K562 (cell line): ENCODE results near the gene NT5DC4. TPM values are rescaled to one million over a fixed set of nuclear protein-coding genes. Genes with fewer than 3 reads are reported as not detected.

Experiments used
- ATAC-seq: fragments of 200-7000 bp; cut with Tn5 transposase; 3 replicates; pipeline ENCODE4 v1.9.1; 2020; ENCODE audit warnings: moderate library complexity
- BruUV-seq: library from RNA; stranded (reverse); fragments of 400-500 nt; replicated peaks from 2 replicates; lab custom pipeline; 2021; lab: Mats Ljungman, UMichigan
- CTCF ChIA-PET: fragments of 300-600 bp; formaldehyde crosslinking; extraction: SDS; loops from one replicate; lab custom pipeline; 2021; ENCODE audit warnings: low intra/inter-chr PET ratio; lab: Yijun Ruan, JAX
- POLR2A ChIA-PET: fragments of 300-600, 350-650 bp; sonication (Branson Sonifier 250); formaldehyde crosslinking; extraction: SDS; loops from one replicate; lab custom pipeline; 2021; ENCODE audit warnings: antibody characterized with exemption, inconsistent platforms; lab: Yijun Ruan, JAX
- DNase-seq, 4 experiments: peaks; one replicate each; pipeline versions ENCODE4 v3.0.0 to v3.0.0-alpha.2; 2011 to 2018; ENCODE audit warnings: low spot score in 3 of 4, mixed read lengths in 3 of 4; ENCODE audit errors: extremely low read depth in 1 of 4
- FAIRE-seq: peaks from 2 replicates; lab custom pipeline; 2011; peaks lifted over from hg19 to GRCh38; lab: Jason Lieb, UNC
- H2AFZ ChIP-seq: 2 replicates; pipeline ENCODE4 v1.6.0; 2011; ENCODE audit warnings: low read depth, low read length, control low read depth, inconsistent platforms
- H3K27ac ChIP-seq: fragments of 200-600 bp; 3 replicates; pipeline ENCODE4 v1.8.0; 2011; ENCODE audit warnings: low read depth, mild to moderate bottlenecking, control low read depth, inconsistent platforms, low read length, moderate library complexity, mixed read lengths; ENCODE audit errors: extremely low read depth
- H3K27me3 ChIP-seq, 2 experiments: fragments of 300-600 bp in 1 of 2; 2 replicates in 1 of 2; 3 replicates in 1 of 2; pipeline versions ENCODE4 v1.6.0 to v1.8.0; 2011; ENCODE audit warnings: inconsistent platforms in 2 of 2, low read length in 2 of 2, mild to moderate bottlenecking in 1 of 2, mixed read lengths in 1 of 2, moderate library complexity in 1 of 2; ENCODE audit not compliant: control insufficient read depth in 2 of 2, insufficient read depth in 2 of 2
- H3K36me3 ChIP-seq: fragments of 300-600 bp; 3 replicates; pipeline ENCODE4 v1.8.0; 2011; ENCODE audit warnings: mild to moderate bottlenecking, low read length, inconsistent platforms; ENCODE audit not compliant: control insufficient read depth, insufficient read depth
- H3K4me1 ChIP-seq, 2 experiments: fragments of 200-600 bp in 1 of 2; replicated peaks in 1 of 2; 2 replicates in 1 of 2; 3 replicates in 1 of 2; pipeline versions ENCODE4 v1.5.1 to v1.8.0; 2011; ENCODE audit warnings: inconsistent platforms in 2 of 2, low read length in 2 of 2, mild to moderate bottlenecking in 1 of 2, mixed read lengths in 1 of 2, moderate library complexity in 1 of 2; ENCODE audit not compliant: control insufficient read depth in 2 of 2, insufficient read depth in 2 of 2
- H3K4me2 ChIP-seq: 2 replicates; pipeline ENCODE4 v1.6.1; 2011; ENCODE audit warnings: low read length, control low read depth, inconsistent platforms, mixed read lengths; ENCODE audit not compliant: insufficient read depth
- H3K4me3 ChIP-seq: fragments of 200-600 bp; sonication (generic), shearing (Covaris generic); 2 replicates; pipeline ENCODE4 v1.5.1; 2016; ENCODE audit warnings: control low read depth, inconsistent platforms
- H3K79me2 ChIP-seq: fragments of 200-600 bp; 3 replicates; pipeline ENCODE4 v1.8.0; 2011; ENCODE audit warnings: low read length, inconsistent platforms; ENCODE audit not compliant: control insufficient read depth, insufficient read depth
- H3K9ac ChIP-seq, 2 experiments: 2 replicates each; pipeline versions ENCODE4 v1.6.0 to v1.6.1; 2011; ENCODE audit warnings: low read depth in 2 of 2, low read length in 2 of 2, control low read depth in 1 of 2, inconsistent platforms in 1 of 2, mild to moderate bottlenecking in 1 of 2, mixed read lengths in 1 of 2; ENCODE audit not compliant: insufficient read depth in 1 of 2
- H3K9me1 ChIP-seq: one replicate; pipeline ENCODE4 v1.6.0; 2011; ENCODE audit warnings: inconsistent platforms, mild to moderate bottlenecking, low read length, moderate library complexity; ENCODE audit not compliant: control insufficient read depth, insufficient read depth
- H3K9me3 ChIP-seq: replicated peaks from 2 replicates; pipeline ENCODE4 v1.5.1; 2011; ENCODE audit warnings: low read depth, low read length, inconsistent platforms; ENCODE audit not compliant: control insufficient read depth, insufficient read depth
- H4K20me1 ChIP-seq: replicated peaks from 2 replicates; pipeline ENCODE4 v1.6.1; 2011; ENCODE audit warnings: low read length, inconsistent platforms, mixed read lengths; ENCODE audit not compliant: control insufficient read depth, insufficient read depth
- AFF1 ChIP-seq, 2 experiments: fragments of 450-650 bp; IDR thresholded peaks; 2 replicates each; pipeline ENCODE4 v1.6.1; 2018; ENCODE audit warnings: mild to moderate bottlenecking in 2 of 2, low read depth in 1 of 2; ENCODE audit not compliant: partially characterized antibody in 2 of 2
- ARNT ChIP-seq, 2 experiments: fragments of 450-650 bp; IDR thresholded peaks; 2 replicates each; pipeline ENCODE4 v1.6.1; 2016; ENCODE audit warnings: mild to moderate bottlenecking in 1 of 2
- CEBPG ChIP-seq, 3 experiments: fragments of 200-800 bp in 1 of 3; sonication (Bioruptor generic) in 1 of 3; sonication (generic) in 1 of 3; formaldehyde crosslinking in 1 of 3; IDR thresholded peaks in 2 of 3; conservative IDR thresholded peaks in 1 of 3; 2 replicates each; pipeline versions ENCODE4 v1.6.1 to v1.8.0; 2016 to 2022; ENCODE audit warnings: missing compliant biosample characterization in 2 of 3, missing genetic modification characterization in 2 of 3, mild to moderate bottlenecking in 1 of 3, missing genetic modification reagents in 1 of 3
- FOXA3 ChIP-seq, 2 experiments: fragments of 450-650 bp in 1 of 2; sonication (generic) in 1 of 2; formaldehyde crosslinking; IDR thresholded peaks in 1 of 2; conservative IDR thresholded peaks in 1 of 2; 2 replicates each; pipeline versions ENCODE4 v1.4.0 to v1.8.0; 2020 to 2022; ENCODE audit warnings: mild to moderate bottlenecking in 2 of 2, missing genetic modification reagents in 1 of 2
- MTA1 ChIP-seq: fragments of 450-650 bp; IDR thresholded peaks from 2 replicates; pipeline ENCODE4 v1.6.1; 2017; ENCODE audit warnings: borderline replicate concordance
- NCOA1 ChIP-seq: fragments of 450-650 bp; IDR thresholded peaks from 2 replicates; pipeline ENCODE4 v1.6.1; 2016; ENCODE audit warnings: low read depth
- NR2C2 ChIP-seq, 2 experiments: fragments of 200-800 bp in 1 of 2; sonication (Bioruptor generic) in 1 of 2; sonication (generic) in 1 of 2; formaldehyde crosslinking in 1 of 2; IDR thresholded peaks; 2 replicates each; pipeline versions ENCODE4 v1.6.1 to v1.8.0; 2016 to 2022; ENCODE audit warnings: mild to moderate bottlenecking in 1 of 2, missing compliant biosample characterization in 1 of 2, missing genetic modification characterization in 1 of 2, missing genetic modification reagents in 1 of 2
- RBM34 ChIP-seq: fragments of 200-400 bp; formaldehyde crosslinking; IDR thresholded peaks from 2 replicates; pipeline ENCODE4 v1.6.1; 2018; ENCODE audit warnings: low read length, borderline replicate concordance; ENCODE audit not compliant: insufficient read depth
- RCOR1 ChIP-seq, 2 experiments: IDR thresholded peaks; 2 replicates each; pipeline ENCODE4 v1.6.1; 2012; ENCODE audit warnings: low read depth in 2 of 2, low read length in 2 of 2, borderline replicate concordance in 1 of 2, improper control_type of control experiment in 1 of 2
- TEAD4 ChIP-seq, 2 experiments: sonication (generic) in 1 of 2; formaldehyde crosslinking in 1 of 2; IDR thresholded peaks; 2 replicates each; pipeline versions ENCODE4 v1.6.1 to v1.8.0; 2012 to 2022; ENCODE audit warnings: borderline replicate concordance in 1 of 2, inconsistent platforms in 1 of 2, low read length in 1 of 2, mild to moderate bottlenecking in 1 of 2, missing genetic modification reagents in 1 of 2
- ZEB2 ChIP-seq: fragments of 450-650 bp; IDR thresholded peaks from 2 replicates; pipeline ENCODE4 v1.6.1; 2016
- ZNF408 ChIP-seq: fragments of 250-450 bp; sonication (Bioruptor Pico); IDR thresholded peaks from 2 replicates; pipeline ENCODE4 v1.4.0; 2020; ENCODE audit warnings: low read depth, mild to moderate bottlenecking, moderate library complexity
- WGBS: fragments of 100-300 bp; shearing (Covaris generic); methylation state at CpG from one replicate; pipeline ENCODE4 v1.1.6; 2016; ENCODE audit warnings: low coverage, mixed read lengths; ENCODE audit not compliant: insufficient coverage; ENCODE audit errors: missing lambda C conversion rate; 5-methylcytosine and 5-hydroxymethylcytosine counted together
- in situ Hi-C: fragments of 300-500 bp; cut with MboI; formaldehyde crosslinking; loops from 4 replicates; pipeline ENCODE4 v1.15.0; 2018; ENCODE audit warnings: inconsistent platforms, mixed read lengths
- intact Hi-C: fragments of 100-400 bp; cut with micrococcal nuclease; formaldehyde crosslinking; loops from 2 replicates; pipeline ENCODE4 v1.14.2; 2022
- polyA plus RNA-seq, 8 experiments: library from polyadenylated mRNA; depleted of rRNA in 4 of 8; stranded (reverse) in 5 of 8; unstranded in 3 of 8; fragments of >200 nt; fragmentation: Nextera tagmentation in 2 of 8; fragmentation: Illumina TruSeq in 1 of 8; extraction: Ambion mirVana in 2 of 8; extraction: Trizol in 1 of 8; gene quantifications; 2 replicates each; pipeline versions ENCODE4 v1.2.1 to v1.2.3, GENCODE V29; 2011 to 2014; ENCODE audit warnings: inconsistent platforms in 1 of 8, missing spikeins in 1 of 8
- total RNA-seq, 7 experiments: library from RNA; depleted of rRNA in 6 of 7; stranded (reverse); fragments of >200 nt in 6 of 7; fragmentation: Illumina TruSeq in 2 of 7; extraction: Trizol in 2 of 7; gene quantifications; 2 replicates each; pipeline versions ENCODE4 v1.2.1 to v1.2.3, GENCODE V29; 2011 to 2021; ENCODE audit warnings: low replicate concordance in 1 of 7
- TF ChIP-seq, protein P1 (sequence below): sonication (generic); formaldehyde crosslinking; IDR thresholded peaks from 2 replicates; pipeline ENCODE4 v1.8.1; 2023; ENCODE audit warnings: mild to moderate bottlenecking, missing genetic modification reagents, moderate library complexity

The NT5DC4 gene
- total and polyA plus RNA-seq, 9 of the 15 experiments (the other 6 are each of a cell fraction or from before 2014, with no cell fraction given) = 0.44 to 6.9 (median 2.5) TPM

DNA sequence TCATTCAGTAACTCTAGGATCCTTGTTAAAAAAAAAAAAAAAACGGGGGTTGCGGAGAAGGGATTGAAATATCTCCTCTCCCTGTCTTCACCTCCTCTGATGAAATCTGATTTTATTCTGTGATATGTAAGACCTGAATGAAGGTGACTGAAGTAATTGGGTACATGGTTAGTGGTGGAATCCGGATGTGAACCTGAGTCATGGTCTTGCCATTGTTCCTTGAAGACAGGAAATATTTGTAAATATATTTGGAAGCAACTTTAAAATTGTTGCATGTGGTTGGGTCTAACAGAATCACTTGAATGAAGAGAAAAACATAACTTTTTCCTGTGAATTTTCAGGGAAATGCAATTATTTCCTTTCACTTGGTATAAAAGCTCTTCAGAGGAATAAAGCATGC is 66.5 kb downstream of the NT5DC4 start (continued):
- no peak for TF ChIP-seq RBM34
- TF ChIP-seq ZEB2 = no peak
- no peak for TF ChIP-seq AFF1 (IDR thresholded peaks at IDR 0.05; ENCODE audit: low read depth in 1 of 2, partially characterized antibody in 2 of 2)

DNA sequence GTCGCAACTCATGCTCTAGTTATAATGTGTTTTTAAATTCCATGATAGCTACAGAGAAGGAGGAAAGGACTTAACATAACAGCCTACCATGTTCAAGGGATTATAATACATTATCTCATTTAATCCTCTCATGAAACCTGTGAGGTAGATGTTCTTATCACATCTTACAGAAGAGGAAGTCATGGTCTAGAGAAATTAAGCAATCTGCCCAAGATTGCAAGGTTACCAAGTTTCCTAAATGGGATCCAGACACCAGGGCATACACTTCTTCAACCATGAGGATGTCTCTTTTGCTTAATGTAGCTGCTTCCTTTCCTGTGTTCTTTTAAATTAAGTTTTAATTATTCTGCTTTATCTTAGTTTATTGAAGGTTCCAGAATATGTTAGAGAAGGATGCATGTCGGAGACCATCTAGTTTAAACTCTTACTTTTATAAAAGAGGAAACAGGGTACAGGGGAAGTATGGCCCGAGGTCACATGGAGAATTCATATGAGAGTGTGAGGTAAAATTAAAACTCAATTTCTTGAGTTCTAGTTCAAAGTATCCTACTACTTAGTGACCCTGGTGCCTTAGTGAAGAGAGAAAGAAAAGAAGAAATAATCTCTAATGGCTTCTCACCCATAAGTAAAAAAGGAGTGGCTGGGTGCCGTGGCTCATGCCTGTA is 67.0 kb downstream of the NT5DC4 start:
- Histone ChIP-seq H3K27me3 (no peaks in the 10 kb centered on the region), H3K36me3 (no peaks in the 10 kb centered on the region), H3K9me1 (no peaks in the 10 kb centered on the region), H3K4me1 (peaks cover 0 to 35% of the 10 kb centered on the region in 2 experiments; a peak in 4 of 5 replicates), H3K9me3 (no peaks in the 10 kb centered on the region), H4K20me1 (no peaks in the 10 kb centered on the region), H3K27ac (no peak overlapping the region), H3K4me3 (no peak overlapping the region), H3K4me2 (no peak overlapping the region), H3K9ac (no peak overlapping the region), H2AFZ (no peak overlapping the region), H3K79me2 (no peaks in the 10 kb centered on the region)
- BruUV-seq = no TSS peak
- in situ Hi-C loops = no loop called here
- no peak for DNase-seq
- ChIA-PET CTCF (no interaction called here), POLR2A (interaction anchor here (0.6 to 1.0 kb wide), 3 partner anchors 9 to 142 kb away, joined by 3 read pairs; partner anchors contain the start of gene SLC20A1)
- intact Hi-C loops = no loop called here
- peak; percentile 54 for FAIRE-seq
- ATAC-seq = peak; percentile 8; the same call in 1 of the 3 replicates
- 46% methylated on average over 4 of the region's 4 CpGs for WGBS
- TF ChIP-seq NCOA1 = no peak
- TF ChIP-seq MTA1 = peak; percentile 53; the same call in 1 of the 2 replicates
- no peak for TF ChIP-seq ARNT (IDR thresholded peaks at IDR 0.05)
- TF ChIP-seq ZNF408 (CRISPR knock-in tag) = no peak
- TF ChIP-seq TEAD4 (IDR thresholded peaks at IDR 0.05; ENCODE audit: low read length) = peak; percentile 69
- no peak for TF ChIP-seq TEAD4 (CRISPR knock-in tag; IDR thresholded peaks at IDR 0.05; ENCODE audit: borderline replicate concordance)
- TF ChIP-seq RCOR1 (IDR thresholded peaks at IDR 0.05; ENCODE audit: borderline replicate concordance in 1 of 2, low read depth in 2 of 2, low read length in 2 of 2) = peak in 1 of 2 experiments; percentile 52; a peak in 1 of 4 replicates
- TF ChIP-seq CEBPG (CRISPR knock-in tag; IDR thresholded peaks at IDR 0.05) = peak; percentile 44; the same call in 1 of the 2 replicates
- TF ChIP-seq CEBPG (tag; conservative IDR thresholded peaks at IDR 0.05 in 1 of 2, IDR thresholded peaks at IDR 0.05 in 1 of 2) = peak; percentile 84 to 93
- TF ChIP-seq NR2C2 (CRISPR knock-in tag; IDR thresholded peaks at IDR 0.05) = no peak
- no peak for TF ChIP-seq NR2C2 (tag; IDR thresholded peaks at IDR 0.05)
- TF ChIP-seq, protein P1, sequence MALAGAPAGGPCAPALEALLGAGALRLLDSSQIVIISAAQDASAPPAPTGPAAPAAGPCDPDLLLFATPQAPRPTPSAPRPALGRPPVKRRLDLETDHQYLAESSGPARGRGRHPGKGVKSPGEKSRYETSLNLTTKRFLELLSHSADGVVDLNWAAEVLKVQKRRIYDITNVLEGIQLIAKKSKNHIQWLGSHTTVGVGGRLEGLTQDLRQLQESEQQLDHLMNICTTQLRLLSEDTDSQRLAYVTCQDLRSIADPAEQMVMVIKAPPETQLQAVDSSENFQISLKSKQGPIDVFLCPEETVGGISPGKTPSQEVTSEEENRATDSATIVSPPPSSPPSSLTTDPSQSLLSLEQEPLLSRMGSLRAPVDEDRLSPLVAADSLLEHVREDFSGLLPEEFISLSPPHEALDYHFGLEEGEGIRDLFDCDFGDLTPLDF (CRISPR knock-in tag) = no peak
- TF ChIP-seq FOXA3 (CRISPR knock-in tag; conservative IDR thresholded peaks at IDR 0.05 in 1 of 2, IDR thresholded peaks at IDR 0.05 in 1 of 2) = no peak
